CD4-positive, CD25-positive, alpha-beta regulatory T cell (primary cell): Measurements from ENCODE around the gene NFYC. TPM values are rescaled to one million over a fixed set of nuclear protein-coding genes. Genes with fewer than 3 reads are reported as not detected.

ENCODE experiments used
- ATAC-seq, 2 donors: fragments of 150-1000 bp; cut with Tn5 transposase; one replicate each; pipeline ENCODE4 v1.10.0; 2021; ENCODE audit warnings: low read depth in 2 of 2, moderate number of reproducible peaks in 2 of 2, moderate library complexity in 1 of 2
- DNase-seq, 3 donors: peaks; one replicate each; pipeline versions ENCODE4 v3.0.0 to v3.0.0-alpha.2; 2012 to 2022; ENCODE audit warnings: mixed read lengths in 1 of 3
- H3K27ac ChIP-seq: one replicate; pipeline ENCODE4 v1.7.0; 2013; ENCODE audit warnings: mild to moderate bottlenecking, low read length; ENCODE audit not compliant: insufficient read depth, poor library complexity, severe bottlenecking
- H3K27me3 ChIP-seq: one replicate; pipeline ENCODE4 v1.7.0; 2013; ENCODE audit warnings: low read length; ENCODE audit not compliant: control insufficient read depth, insufficient read depth
- H3K36me3 ChIP-seq: one replicate; pipeline ENCODE4 v1.7.0; 2013; ENCODE audit warnings: mild to moderate bottlenecking, low read length, moderate library complexity; ENCODE audit not compliant: control insufficient read depth, insufficient read depth
- H3K4me1 ChIP-seq: 2 replicates; pipeline ENCODE4 v1.7.0; 2013; ENCODE audit warnings: mild to moderate bottlenecking, low read length; ENCODE audit not compliant: insufficient read depth, control insufficient read depth, poor library complexity, severe bottlenecking
- H3K4me3 ChIP-seq: one replicate; pipeline ENCODE4 v1.7.0; 2013; ENCODE audit warnings: low read depth, mild to moderate bottlenecking, low read length, moderate library complexity
- H3K9me3 ChIP-seq, 2 experiments: 1 replicate in 1 of 2; 2 replicates in 1 of 2; pipeline ENCODE4 v1.7.0; 2013; ENCODE audit warnings: low read length in 2 of 2, mild to moderate bottlenecking in 1 of 2, moderate library complexity in 1 of 2; ENCODE audit not compliant: control insufficient read depth in 2 of 2
- H3K27ac Mint-ChIP-seq, 3 donors: one replicate each; pipeline ENCODE4 v1.8.0; 2020 to 2022; ENCODE audit warnings: mild to moderate bottlenecking in 3 of 3, mixed read lengths in 3 of 3, moderate library complexity in 2 of 3
- H3K27me3 Mint-ChIP-seq: one replicate; pipeline ENCODE4 v1.8.0; 2022; ENCODE audit warnings: mild to moderate bottlenecking, mixed read lengths
- H3K36me3 Mint-ChIP-seq: one replicate; pipeline ENCODE4 v1.8.0; 2020; ENCODE audit warnings: mixed read lengths
- H3K4me1 Mint-ChIP-seq, 4 donors: one replicate each; pipeline ENCODE4 v1.8.0; 2020 to 2022; ENCODE audit warnings: mixed read lengths in 4 of 4, mild to moderate bottlenecking in 1 of 4
- H3K4me3 Mint-ChIP-seq, 4 donors: one replicate each; pipeline ENCODE4 v1.8.0; 2020 to 2022; ENCODE audit warnings: mild to moderate bottlenecking in 4 of 4, mixed read lengths in 4 of 4, moderate library complexity in 3 of 4
- H3K9me3 Mint-ChIP-seq, 7 donors: one replicate each; pipeline ENCODE4 v1.8.0; 2020 to 2022; ENCODE audit warnings: mixed read lengths in 7 of 7, mild to moderate bottlenecking in 3 of 7, moderate library complexity in 2 of 7
- polyA plus RNA-seq, 4 donors: library from polyadenylated mRNA; unstranded; fragments of 300-500 nt; fragmentation: Illumina TruSeq; gene quantifications; one replicate each; pipeline ENCODE4 v1.2.3, GENCODE V29; 2021
- total RNA-seq: library from RNA; stranded (reverse); gene quantifications from one replicate; pipeline ENCODE4 v1.2.3, GENCODE V29; 2022

NFYC gene
- total and polyA plus RNA-seq, 5 donors from 2014 or later, result 51.2 to 61.1 (median 57.1) TPM

DNA sequence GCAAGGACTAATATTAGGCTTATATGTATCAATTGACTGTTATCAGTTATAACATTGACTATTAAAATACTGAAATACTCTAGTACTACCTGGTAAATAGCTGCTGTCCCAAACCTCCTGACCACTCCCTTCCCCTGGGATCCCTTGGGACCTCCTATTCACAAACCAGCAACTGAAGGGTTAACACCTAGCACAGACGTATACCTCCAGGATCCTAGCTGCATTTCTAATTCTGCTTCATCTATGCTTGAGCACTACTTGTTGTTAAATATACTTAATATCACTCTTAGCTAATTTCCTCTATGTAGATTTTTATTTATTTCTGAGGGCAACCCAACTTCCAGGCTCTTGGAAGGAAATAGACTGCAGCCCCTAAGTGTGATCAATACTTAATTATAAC is 1.8 kb upstream of the NFYC start:
- Mint-ChIP-seq H3K27me3 (no peaks in the 10 kb centered on the region), H3K27ac (peak overlapping the region in 2 of 3 donors; percentile 53 to 97), H3K4me1 (peaks cover 26 to 55% (median 40%) of the 10 kb centered on the region in 4 donors), H3K9me3 (peaks cover 0 to 5% (median 0%) of the 10 kb centered on the region in 7 donors), H3K4me3 (peak overlapping the region in 1 of 4 donors; percentile 55), H3K36me3 (peaks cover 15% of the 10 kb centered on the region)
- Histone ChIP-seq H3K9me3 (no peaks in the 10 kb centered on the region), H3K4me1 (peaks cover 36% of the 10 kb centered on the region), H3K4me3 (no peak overlapping the region), H3K36me3 (peaks cover 8% of the 10 kb centered on the region), H3K27ac (peak overlapping the region; percentile 99), H3K27me3 (no peaks in the 10 kb centered on the region)
- DNase-seq (no peak), ATAC-seq (no peak)

DNA sequence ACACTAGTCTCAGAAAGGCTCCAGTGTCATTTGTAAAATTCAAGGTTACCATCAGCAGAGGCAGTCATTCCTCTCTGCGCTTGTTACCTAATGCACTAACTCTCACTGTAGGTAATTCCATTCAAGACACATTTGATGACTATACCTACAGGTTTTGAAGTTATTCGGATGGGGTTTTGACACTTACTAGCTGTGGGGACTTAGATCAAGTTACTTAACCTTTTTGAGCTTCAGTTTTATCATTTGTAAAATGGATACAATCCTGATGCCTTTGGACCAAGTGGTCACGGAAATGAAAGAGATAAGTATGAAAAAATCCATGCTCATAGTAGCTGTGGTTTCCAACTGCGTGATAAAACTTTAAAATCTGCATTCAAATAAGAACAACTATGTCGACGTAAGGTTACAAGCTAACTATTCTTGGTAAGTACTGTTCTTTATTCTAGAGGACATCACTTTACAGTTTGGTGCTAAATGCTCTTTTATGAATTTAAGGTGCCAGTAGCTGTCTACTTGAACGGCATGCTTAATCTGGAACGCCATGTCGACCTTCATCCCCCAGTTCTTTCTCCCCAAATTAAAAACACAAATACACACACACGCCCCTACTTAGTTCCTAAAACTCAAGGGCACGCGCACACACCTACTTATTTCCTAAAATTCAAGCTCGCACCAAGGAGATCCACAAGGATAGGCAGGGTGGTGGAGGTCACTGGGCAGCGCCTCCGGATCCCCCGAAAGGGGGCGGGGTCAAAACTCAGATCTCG is 550 bp upstream of the NFYC start:
- Mint-ChIP-seq H3K27ac (peak overlapping the region; percentile 98 to 99 (median 98)), H3K9me3 (peaks cover 0 to 5% (median 0%) of the 10 kb centered on the region in 7 donors), H3K4me1 (peaks cover 26 to 67% (median 42%) of the 10 kb centered on the region in 4 donors), H3K4me3 (peak overlapping the region; percentile 91 to 99 (median 98)), H3K36me3 (peaks cover 15% of the 10 kb centered on the region), H3K27me3 (no peaks in the 10 kb centered on the region)
- no peaks in the 10 kb centered on the region for H3K27me3 ChIP-seq
- H3K9me3 ChIP-seq, result no peaks in the 10 kb centered on the region
- H3K27ac ChIP-seq, result peak overlapping the region; percentile 99
- H3K4me1 ChIP-seq, result peaks cover 44% of the 10 kb centered on the region
- H3K36me3 ChIP-seq, result peaks cover 8% of the 10 kb centered on the region
- ATAC-seq (no peak), DNase-seq (no peak)
- peak overlapping the region; percentile 83 for H3K4me3 ChIP-seq

DNA sequence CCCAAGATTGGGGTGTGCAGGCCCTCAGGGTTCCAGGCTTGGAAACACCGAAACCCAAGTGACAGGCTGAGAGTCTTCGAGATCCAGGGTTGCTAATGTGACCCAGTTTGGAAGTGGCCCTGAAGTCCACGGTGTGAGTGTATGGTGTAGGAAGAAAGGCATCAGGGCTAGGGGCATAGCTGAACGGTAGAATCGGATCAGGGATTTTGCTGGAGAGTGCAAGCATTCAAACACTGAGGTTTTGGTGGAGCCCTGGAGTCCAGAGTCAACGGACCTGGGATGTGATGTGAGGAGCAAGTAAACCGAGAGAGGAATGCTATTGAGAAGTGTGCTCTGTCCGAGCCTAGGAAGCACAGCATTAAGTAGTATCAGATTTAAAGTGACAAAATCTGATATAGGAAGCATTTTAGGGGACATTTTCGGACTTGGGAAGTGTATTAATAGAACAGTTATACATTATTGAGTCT is 958 bp downstream of the NFYC start:
- Histone ChIP-seq H3K36me3 (no peaks in the 10 kb centered on the region), H3K27ac (peak overlapping the region; percentile 99), H3K27me3 (no peaks in the 10 kb centered on the region), H3K4me3 (peak overlapping the region; percentile 96), H3K4me1 (peaks cover 53% of the 10 kb centered on the region), H3K9me3 (no peaks in the 10 kb centered on the region)
- peaks cover 20% of the 10 kb centered on the region for H3K36me3 Mint-ChIP-seq
- DNase-seq (no peak), ATAC-seq (no peak)
- peak overlapping the region; percentile 91 to 99 (median 98) for H3K4me3 Mint-ChIP-seq
- peaks cover 0 to 2% (median 0%) of the 10 kb centered on the region in 7 donors for H3K9me3 Mint-ChIP-seq
- peaks cover 30 to 83% (median 56%) of the 10 kb centered on the region in 4 donors for H3K4me1 Mint-ChIP-seq
- H3K27me3 Mint-ChIP-seq, result no peaks in the 10 kb centered on the region
- peak overlapping the region; percentile 98 to 99 (median 98) for H3K27ac Mint-ChIP-seq

DNA sequence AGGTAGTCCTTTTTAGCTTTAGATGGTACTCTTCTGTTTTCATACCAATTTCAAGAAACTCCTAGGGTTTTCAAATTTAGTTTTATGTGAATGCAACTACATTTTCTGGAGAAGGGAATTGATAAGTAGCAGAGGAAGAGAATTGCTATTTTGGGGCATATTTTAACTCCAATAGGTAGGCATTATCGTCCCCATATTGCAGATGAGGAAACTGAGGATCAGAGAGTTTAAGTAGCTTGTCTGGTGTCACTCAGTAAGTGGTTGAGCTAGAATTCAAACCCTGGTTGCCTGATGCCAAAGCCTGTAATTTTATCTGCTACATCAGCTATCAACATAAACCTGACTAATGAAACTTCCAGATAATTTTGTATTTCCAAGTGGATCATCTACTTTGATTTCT is 1.9 kb downstream of the NFYC start:
- Mint-ChIP-seq H3K27ac (peak overlapping the region; percentile 35 to 98 (median 62)), H3K4me3 (peak overlapping the region; percentile 91 to 99 (median 98)), H3K36me3 (peaks cover 17% of the 10 kb centered on the region), H3K9me3 (no peaks in the 10 kb centered on the region), H3K27me3 (no peaks in the 10 kb centered on the region), H3K4me1 (peaks cover 28 to 88% (median 64%) of the 10 kb centered on the region in 4 donors)
- no peak for DNase-seq
- peak overlapping the region; percentile 96 for H3K4me3 ChIP-seq
- H3K4me1 ChIP-seq, result peaks cover 54% of the 10 kb centered on the region
- ATAC-seq, result no peak
- H3K36me3 ChIP-seq, result no peaks in the 10 kb centered on the region
- H3K9me3 ChIP-seq, result no peaks in the 10 kb centered on the region
- H3K27ac ChIP-seq, result peak overlapping the region; percentile 99
- no peaks in the 10 kb centered on the region for H3K27me3 ChIP-seq

DNA sequence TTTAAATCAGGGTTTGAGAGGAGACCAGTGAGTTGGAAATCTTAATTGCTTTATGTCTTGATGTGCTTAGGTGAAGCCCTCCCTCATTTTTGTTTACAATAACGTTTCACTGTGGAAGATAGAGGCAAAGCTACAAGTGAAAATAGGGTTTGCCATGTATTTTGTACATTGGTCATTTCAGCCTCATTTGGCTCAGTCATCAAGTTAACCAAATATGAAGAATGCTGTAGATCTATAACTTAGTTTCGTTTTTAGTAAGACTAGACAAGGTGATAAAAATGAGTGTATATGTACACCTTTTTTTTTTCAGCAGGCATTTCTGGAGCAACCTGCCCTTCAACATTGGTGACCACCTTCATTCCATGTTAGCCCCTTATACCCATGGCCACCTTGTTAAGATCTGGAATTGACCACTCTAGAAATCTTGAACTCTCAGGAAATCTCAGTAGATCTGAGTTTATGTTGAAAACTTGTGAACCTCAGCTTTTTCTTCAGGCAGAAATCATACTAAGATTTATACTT is 2.9 kb downstream of the NFYC start:
- peaks cover 35 to 90% (median 71%) of the 10 kb centered on the region in 4 donors for H3K4me1 Mint-ChIP-seq
- peak overlapping the region; percentile 55 for H3K27ac ChIP-seq
- peak overlapping the region; percentile 74 to 98 (median 75) for H3K27ac Mint-ChIP-seq
- peaks cover 63% of the 10 kb centered on the region for H3K4me1 ChIP-seq
- DNase-seq (peak in 1 of 3 donors; percentile 59), ATAC-seq (no peak)
- peaks cover 17% of the 10 kb centered on the region for H3K36me3 Mint-ChIP-seq
- peak overlapping the region; percentile 96 for H3K4me3 ChIP-seq
- H3K27me3 Mint-ChIP-seq, result no peaks in the 10 kb centered on the region
- no peaks in the 10 kb centered on the region for H3K27me3 ChIP-seq
- peak overlapping the region; percentile 91 to 99 (median 98) for H3K4me3 Mint-ChIP-seq
- no peaks in the 10 kb centered on the region for H3K9me3 ChIP-seq
- no peaks in the 10 kb centered on the region for H3K36me3 ChIP-seq
- no peaks in the 10 kb centered on the region for H3K9me3 Mint-ChIP-seq

DNA sequence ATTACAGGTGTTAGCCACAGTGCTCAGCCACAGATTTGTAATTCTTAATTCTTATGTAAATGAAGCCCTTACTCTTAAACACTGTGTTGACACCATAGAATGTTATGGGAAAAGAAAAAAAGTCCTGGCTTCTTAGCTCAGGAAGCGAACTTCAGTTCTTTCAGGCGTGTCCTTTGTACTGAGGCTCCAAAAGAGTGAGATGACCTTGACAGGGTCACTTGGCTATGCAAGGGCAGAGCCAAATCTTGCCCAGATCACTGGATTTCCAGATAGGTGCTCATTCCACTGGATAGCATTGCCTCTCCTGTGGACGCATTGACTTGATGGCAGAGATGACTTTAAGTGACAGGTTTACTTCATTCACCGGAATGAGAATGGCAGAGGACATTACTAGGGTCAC is 4.8 kb downstream of the NFYC start:
- H3K27ac Mint-ChIP-seq, result peak overlapping the region in 2 of 3 donors; percentile 27 to 56
- H3K27ac ChIP-seq, result no peak overlapping the region
- H3K36me3 Mint-ChIP-seq, result peaks cover 17% of the 10 kb centered on the region
- no peak overlapping the region for H3K4me3 ChIP-seq
- H3K4me1 ChIP-seq, result peaks cover 71% of the 10 kb centered on the region
- no peak for DNase-seq
- no peaks in the 10 kb centered on the region for H3K27me3 Mint-ChIP-seq
- H3K4me1 Mint-ChIP-seq, result peaks cover 43 to 90% (median 71%) of the 10 kb centered on the region in 4 donors
- no peaks in the 10 kb centered on the region for H3K27me3 ChIP-seq
- H3K9me3 ChIP-seq, result no peaks in the 10 kb centered on the region
- H3K4me3 Mint-ChIP-seq, result peak overlapping the region in 2 of 4 donors; percentile 53 to 67
- no peaks in the 10 kb centered on the region for H3K9me3 Mint-ChIP-seq
- no peak for ATAC-seq
- no peaks in the 10 kb centered on the region for H3K36me3 ChIP-seq

DNA sequence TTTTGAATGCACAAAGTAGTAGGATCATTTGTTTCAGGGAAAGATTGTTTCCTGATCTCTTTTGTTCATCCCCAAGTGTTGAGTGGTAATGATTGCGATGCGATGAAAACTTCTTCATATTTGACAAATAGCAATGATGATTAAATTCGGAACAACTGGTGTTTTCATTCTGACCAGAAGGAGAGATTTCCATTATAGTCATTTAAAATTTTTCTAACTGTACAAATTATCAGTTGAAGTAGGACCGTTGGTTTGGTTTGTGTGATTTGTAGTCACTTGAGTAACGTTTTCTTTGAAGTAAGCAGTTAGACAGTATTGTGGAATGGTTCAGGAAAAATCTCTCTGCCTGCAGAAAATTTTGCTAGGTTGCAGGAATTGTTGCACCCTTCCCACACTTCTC is 5.9 kb downstream of the NFYC start:
- ATAC-seq (no peak), DNase-seq (no peak)
- H3K9me3 ChIP-seq, result no peaks in the 10 kb centered on the region
- peaks cover 17% of the 10 kb centered on the region for H3K36me3 Mint-ChIP-seq
- H3K4me1 ChIP-seq, result peaks cover 76% of the 10 kb centered on the region
- no peak overlapping the region for H3K27ac ChIP-seq
- no peaks in the 10 kb centered on the region for H3K27me3 Mint-ChIP-seq
- no peaks in the 10 kb centered on the region for H3K27me3 ChIP-seq
- H3K4me3 Mint-ChIP-seq, result peak overlapping the region in 3 of 4 donors; percentile 53 to 75 (median 67)
- peak overlapping the region in 2 of 3 donors; percentile 27 to 37 for H3K27ac Mint-ChIP-seq
- H3K36me3 ChIP-seq, result no peaks in the 10 kb centered on the region
- no peaks in the 10 kb centered on the region for H3K9me3 Mint-ChIP-seq
- H3K4me3 ChIP-seq, result peak overlapping the region; percentile 64
- H3K4me1 Mint-ChIP-seq, result peaks cover 48 to 91% (median 71%) of the 10 kb centered on the region in 4 donors
